PFSK-1 (cell line): ENCODE results near the gene RERE.

Source experiments
- POLR2AphosphoS5 ChIP-seq: IDR thresholded peaks from 2 replicates; pipeline ENCODE4 v1.6.1; 2012; ENCODE audit warnings: low read depth, mild to moderate bottlenecking, control low read depth, low read length, moderate library complexity
- SIN3A ChIP-seq: IDR thresholded peaks from 2 replicates; pipeline ENCODE4 v1.6.1; 2012; ENCODE audit warnings: mild to moderate bottlenecking, low read length, moderate library complexity, borderline replicate concordance; ENCODE audit not compliant: insufficient read depth

- TF ChIP-seq SIN3A, result no peak
- TF ChIP-seq POLR2AphosphoS5, result no peak
Measured at GRCh38 chr1:8845104-8846097, 28.0 kb upstream of the RERE start.
